GM19328 (cell line): ENCODE results near the gene FYB1.

Experiments used
- ATAC-seq: cut with Tn5 transposase; IDR thresholded peaks from one replicate; pipeline ENCODE4 v1.9.1; 2021; ENCODE audit warnings: mild to moderate bottlenecking, moderate library complexity; ENCODE audit not compliant: unreplicated experiment

FYB1 gene

DNA sequence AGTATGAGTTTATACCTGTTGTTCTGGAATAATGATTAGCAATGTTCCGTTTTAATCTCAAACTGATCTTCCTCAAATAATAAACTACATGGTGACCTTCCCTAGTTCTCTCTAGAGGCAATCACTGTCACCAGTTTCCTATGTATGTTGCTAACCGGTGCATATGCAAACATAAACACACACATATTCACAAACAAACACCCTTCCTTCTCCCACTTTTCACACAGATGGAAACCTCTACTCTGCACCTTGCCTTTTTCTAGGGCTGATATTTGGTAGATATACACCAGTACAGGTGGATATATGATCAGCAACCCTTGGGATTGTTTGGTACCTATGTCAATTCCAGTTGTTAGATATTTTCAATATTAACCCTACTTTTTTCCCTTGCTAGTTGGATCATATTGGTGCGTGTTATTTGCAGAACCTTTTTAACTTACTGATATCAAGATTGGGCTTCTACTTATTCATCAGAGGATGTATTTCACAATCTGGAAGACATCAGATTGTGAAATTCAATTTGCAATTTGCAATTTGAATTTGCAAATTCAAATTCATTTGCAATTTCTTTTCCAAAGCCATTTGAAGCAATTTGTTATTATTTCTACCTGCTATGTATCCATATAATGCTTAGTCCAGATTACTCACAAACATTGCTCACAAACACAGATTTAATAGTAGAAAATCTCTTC, 12.6 kb downstream of the FYB1 start:
- no peak for ATAC-seq

DNA sequence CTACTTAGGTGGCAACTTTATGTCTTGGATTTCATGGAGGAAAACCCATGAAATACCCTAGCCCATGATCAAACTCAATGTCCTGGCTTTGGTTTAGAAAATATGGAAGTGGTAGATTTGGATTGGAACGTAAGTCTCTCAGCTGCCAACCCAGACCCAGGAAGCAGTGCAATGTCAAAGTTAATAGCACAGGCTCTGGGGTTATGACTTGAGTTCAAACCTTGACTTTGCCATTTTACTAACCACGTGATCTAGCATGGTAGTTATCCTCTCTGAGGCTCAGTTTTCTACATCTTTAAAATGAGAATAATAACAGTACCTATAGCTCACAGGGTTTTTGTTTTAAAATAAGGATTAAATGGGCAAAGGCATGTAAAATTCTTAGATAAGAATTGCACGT, 13.8 kb downstream of the FYB1 start:
- ATAC-seq = no peak

DNA sequence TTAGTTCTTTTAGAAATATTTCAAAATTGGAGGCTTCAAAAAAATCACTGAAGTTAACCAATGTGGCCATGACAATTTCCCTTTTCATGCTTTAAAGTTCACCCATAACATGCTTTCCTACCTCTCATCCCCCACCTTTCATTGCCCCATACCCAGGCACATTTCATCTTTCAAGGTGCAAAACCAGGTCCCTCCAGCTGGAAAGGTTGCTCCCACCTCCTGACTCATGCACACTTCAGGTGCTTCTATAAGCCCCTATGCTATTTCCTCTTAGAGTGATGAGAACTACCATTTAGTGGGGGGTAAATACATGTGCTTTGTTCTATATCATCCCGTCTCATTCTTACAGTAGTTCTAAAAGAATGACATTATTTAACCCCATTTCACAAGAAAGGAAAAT, 15.4 kb downstream of the FYB1 start:
- no peak for ATAC-seq

DNA sequence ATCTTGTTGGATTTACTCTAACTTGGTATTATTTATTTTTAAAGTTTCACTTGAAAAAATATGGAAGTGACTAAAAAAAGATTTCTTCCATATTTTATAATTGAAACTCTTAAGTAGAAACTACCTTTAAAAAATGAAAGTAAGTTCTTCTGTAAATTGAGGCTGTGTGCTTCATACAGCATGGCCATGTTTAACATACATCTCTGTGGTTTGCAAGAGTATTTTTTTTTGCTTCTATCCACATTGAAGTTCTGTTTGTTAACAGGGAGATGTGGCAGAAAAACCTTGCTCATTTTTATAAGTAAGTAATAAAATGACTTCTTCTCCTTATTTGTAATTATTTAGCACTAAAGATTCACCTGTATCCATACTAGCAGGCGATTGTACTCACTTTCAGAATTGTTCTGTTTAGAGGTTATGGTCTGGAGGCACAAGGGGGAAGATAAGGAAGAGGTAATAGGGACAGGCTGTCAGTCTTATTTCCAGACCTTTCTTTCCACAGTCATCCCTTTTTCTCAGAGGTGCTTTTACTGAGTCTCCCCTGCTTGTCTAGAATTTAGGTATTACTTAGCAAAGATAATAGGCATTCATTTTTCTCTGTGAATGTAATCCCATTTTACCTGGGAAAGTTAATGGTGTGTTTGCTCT, 16.0 kb downstream of the FYB1 start:
- no peak for ATAC-seq

DNA sequence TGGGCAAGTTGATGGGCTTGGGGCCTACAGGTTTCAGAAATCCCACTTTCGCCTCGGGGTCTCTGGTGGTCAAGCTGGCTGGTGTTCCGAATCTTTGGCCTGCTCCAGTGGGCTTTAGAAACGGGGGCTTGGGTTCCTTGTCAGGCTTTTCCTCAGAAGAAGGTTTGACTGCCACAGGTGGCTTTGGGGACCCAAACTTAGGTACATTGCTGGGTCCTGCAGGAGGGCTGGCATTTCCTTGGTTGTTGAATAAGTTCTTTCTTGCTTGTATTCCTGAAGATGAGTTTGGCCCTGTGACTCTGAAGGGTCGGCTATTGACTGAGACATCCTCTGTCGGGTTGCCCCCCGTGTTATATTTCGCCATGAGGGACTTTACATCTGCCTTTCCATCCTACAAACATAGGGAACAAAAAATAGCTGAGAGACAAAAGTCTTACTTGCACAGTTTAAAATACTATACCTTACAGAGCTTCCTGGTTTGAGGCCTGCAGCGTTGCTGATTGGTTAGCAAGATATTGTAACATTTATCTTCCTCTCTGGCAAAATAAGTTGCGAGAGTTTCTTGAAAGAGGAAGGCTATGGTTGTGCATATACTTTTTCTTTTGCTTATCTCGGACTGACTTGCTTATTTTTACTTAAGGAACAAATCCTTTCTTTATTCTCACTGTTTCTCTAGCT, 16.6 kb downstream of the FYB1 start:
- no peak for ATAC-seq

DNA sequence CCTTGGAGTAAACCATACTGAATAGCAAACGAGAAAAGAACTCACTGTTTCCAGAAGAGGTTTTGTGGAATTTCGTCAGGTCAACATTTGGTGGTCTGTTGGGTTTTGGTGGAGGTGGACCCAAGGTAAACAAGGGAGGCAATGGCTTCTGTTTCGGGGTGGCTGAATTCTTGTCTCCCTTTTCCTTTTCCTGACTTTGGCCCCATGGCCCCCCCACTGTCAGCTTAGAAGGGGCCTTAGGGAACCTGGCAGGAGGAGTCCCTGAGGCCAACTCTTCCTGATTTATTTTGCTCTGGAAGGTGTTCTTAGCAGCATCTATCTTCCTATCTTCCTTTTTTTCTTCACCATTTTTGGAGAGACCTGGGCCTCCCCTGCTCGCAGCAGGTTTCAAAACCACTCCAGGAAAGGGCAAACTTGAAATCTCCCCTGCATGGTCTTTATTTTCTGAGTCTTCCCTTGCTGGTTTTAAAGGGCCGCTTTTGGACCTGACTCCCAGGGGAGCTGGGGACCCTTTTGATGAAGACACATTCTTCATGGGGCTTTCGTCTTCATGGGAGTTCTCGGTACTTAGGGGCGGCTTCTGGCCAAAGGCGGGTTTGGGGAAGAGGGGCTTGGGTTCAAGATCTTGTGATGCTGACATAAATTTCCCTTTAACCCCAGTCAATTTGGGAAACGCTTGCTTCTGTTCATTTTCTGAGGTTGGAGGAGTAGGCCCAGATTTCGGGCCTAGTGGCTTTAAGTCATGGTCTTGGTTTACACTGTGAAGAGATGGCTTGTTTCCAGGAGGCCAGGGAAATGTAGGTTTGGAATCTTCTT, 17.4 kb downstream of the FYB1 start:
- ATAC-seq = no peak

DNA sequence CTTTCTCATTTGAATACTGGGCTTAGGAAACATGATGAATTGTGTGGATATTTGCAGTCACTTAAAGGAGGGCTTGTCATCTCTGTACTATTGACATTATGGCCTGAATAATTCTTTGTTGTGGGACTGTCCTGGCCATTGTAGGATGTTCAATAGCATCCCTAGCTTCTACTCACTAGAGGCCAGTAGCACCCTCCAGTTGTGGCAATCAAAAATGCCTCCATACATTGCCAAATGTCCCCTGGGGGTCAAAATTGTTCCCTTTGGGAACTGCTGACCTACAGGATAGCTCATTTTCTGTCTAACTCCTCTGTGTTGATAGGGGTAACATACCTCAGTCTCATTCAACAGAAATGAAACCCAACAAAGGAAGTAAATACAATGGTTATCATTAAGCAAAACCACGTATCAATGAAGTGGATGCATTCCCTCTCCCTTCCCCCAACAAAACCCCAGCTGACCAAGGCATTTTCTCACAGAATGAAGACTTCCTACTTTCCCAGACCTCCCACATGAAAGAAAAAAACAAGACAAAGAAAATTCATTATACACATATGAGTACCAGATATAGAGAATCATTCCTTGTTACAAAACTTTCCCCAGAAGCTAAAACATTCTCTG, 18.1 kb downstream of the FYB1 start:
- ATAC-seq = no peak

DNA sequence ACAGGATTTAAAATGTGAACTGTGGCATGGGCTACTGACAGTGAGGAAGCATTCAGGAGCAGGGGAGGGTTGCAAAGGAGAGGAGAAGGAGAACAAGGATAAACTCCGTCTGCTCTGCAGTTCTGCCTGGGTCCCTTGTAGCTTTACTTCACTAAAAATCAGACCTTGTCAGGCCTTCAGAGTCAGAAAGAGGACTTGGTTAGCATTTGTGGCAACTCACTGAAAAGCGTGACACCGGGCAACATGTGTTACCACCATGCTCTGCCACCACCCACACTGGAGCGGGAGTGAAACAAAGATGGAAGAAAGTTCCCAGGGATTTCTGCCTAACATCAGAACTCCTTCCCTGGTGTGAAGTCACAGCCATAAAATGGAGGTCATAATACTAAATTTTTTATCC, 19.3 kb downstream of the FYB1 start:
- ATAC-seq = no peak

DNA sequence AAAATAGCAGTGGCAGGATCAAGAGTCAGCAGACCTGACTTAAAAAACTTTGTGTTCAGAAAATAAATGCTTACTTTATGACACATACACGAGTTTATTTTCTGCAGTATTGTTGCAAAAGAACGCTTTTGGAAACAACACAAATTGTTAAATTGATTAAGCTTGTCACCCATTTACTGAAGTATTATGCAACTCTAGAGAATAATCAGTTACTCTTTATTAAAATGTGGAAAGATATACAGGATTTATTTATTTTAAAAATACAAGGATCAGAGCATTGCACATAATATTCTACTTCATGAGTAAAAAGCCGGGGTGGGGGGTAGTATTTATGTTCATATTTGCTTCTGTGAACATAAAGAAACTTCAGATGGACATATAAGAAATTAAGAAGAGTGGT, 20.0 kb downstream of the FYB1 start:
- no peak for ATAC-seq

DNA sequence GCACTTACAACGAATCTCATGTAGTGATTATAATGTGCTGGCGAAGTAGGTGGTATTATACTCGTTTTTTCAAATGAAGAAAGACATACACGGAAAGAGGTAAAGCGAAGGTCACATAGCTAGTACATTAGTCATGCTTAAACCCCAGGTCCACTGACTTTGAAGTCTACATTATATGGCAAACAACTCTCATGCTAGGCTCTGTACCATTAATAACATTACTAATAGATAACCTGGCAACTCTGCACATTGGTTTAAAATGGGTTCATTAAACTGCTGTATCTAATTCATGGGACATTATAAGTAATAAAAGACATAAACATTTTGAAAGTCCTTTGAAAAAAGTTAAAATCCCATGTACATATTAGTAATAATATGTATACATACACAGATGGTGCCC, 21.2 kb downstream of the FYB1 start:
- no peak for ATAC-seq

DNA sequence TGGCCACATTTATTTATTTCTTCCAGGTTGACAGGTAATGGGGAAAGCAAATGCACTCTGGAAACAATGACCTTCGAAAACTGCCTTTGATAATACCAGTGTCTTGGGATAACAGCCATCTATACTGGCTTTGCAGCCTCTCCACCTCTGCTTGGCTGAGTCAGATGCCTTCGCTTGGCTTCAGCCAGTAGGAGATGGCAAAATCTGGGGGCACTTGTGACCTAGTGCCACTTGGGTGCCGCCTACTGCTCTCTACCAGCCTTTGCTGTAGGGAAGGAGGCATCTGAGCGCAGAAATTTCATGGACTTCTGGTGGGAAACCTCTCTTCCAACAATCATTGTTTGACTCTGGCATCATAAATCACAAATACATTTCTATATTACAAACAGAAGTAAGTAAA, 21.8 kb downstream of the FYB1 start:
- ATAC-seq = no peak

DNA sequence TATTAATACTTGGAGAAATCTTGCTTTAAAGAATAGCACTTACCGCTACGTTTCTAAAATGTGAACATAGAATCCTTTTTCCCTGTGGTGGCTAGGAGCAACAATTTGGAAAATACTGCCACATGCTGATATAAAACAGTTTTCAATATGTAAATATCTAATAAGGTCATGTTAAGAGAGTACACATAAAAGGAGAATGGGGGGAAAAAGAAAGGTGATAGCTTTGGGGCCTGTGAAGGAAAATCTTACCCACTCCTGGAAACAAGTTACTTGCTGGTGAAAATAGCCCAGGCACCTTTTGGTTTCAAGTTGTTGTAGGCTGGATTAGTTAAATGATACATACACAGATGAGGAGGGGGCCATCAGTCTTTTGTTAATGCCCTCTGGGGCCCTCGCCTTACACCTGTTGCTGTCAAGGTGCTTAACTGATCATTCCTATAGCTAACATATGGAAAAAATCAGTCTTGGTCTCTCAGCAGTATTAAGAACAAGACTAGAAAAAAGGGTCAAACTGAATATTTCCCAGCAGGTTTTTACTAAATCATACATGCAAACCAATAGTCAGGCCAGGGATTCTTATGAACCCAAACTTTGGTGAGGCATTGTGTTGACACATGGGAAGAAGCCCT, 24.1 kb downstream of the FYB1 start:
- no peak for ATAC-seq

DNA sequence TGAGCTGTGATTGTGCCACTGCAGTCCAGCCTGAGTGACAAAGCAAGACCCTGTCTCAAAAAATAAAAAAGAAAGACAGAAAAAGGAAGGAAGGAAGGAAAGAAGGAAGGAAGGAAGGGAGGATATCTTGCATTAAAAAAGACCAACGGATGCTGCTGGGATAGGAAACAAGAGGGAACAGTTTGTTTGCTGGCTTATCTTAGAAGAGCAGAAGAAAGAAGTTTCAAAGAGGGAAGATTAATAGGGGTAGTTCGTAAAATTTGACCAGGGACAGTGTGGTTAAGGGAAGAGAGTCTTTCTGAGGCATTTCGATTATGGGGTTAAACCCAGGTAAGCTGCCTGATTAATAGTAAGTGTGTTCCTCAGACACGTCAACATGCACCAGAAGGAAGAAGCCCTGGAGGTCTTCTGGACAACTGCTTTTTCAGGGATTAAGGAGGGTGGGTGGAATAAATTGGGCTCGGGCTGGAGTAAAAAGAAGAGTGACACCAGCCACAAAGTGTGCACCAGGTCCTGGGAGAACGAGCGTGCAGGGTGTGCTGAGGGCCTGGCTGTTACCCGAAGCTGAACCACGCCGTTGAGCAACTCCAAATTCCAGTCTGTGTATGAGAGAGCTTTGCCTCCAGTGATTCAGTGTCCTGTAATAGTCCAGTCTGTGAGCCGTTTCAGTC, 24.8 kb downstream of the FYB1 start:
- ATAC-seq = no peak

DNA sequence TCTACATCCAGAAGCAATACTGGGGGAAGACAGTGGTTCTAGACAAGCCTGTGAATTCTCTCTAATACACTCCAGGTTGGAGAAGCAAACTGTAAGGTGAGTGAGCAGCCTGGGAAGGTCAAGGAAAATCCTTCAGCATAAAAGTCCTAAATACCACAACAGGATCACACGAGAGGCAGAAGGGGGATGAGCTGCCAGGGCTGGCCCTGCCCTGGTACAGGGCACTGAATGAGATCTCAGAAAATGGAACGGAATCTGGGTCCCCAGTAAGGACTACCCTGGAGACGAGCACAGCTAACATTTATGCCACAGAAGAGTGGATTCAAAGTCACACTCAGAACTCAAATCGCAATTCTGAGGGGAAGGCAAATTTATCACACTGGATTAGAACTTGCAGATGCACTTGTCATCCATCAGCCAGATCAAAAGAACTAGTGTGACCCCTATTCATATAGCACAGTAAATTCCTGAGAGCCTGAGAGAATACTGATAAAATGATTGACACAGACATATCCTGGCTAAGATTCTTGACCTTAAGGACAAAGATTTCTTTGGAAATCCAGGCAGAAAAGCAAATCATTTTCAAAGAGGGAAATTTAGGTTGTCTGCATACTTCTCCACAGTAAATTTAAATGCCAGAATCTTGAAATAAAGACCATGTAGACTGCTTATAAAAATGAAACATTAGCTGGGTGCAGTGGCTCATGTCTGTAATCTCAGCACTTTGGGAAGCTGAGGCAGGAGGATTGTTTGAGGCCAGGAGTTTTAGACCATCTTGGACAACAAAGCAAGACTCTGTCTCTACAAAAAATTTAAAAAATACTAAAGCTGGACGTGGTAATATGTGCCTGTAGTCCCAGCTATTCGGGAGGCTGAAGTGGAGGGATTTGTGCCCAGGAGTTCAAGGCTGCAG, 25.6 kb downstream of the FYB1 start:
- ATAC-seq = no peak

DNA sequence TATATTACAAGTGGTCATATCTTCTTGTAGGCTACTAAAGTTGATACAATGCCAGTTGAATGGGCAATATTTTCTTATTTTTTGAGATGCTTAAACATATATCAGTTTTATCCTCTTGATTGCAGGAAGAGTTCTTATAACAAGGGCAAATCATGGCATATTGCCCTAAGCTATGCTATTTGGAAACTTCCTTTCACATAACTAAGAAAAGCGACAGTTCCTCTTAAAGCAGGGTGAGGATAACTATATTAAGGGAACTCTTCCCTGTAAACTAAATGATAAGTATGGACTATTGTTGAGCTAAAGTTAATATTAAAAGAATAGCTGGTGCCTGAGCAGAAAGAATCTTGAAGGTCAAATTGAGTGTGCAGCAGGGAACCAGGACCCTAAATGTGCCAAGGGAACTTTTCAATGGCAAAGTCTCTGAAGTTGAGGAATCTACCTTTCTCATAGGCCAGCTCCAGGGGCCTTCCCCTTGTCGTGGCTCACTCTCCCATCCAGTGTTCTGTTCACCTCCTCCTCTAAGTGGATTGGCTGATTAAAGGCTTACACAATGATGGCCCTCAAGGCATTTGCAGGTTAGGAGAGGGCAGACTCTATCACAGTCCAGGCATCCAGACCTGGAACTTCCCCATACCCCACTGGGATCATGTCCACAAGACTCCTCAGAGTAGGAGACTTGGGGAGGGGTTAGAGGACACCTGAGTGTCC, 26.8 kb downstream of the FYB1 start:
- no peak for ATAC-seq

DNA sequence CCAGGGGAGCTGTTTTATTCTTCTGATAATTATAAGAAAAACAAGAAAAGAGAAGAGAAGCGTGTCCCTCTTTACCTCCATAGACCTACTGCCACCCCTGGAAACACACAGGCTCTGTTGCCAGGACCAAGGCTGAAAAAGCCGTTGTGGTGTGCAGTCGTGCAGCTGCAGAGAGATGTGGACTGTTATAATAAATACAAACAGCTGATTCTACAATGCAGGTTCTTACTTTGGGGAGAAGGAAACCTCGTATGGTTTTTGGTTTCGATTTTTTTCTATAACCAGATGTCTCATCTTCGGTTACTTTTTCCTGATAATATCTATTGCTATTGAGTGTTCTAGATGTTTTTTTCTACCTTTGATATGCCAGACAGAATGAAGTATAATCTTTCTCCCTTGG, 28.1 kb downstream of the FYB1 start:
- peak; percentile 52 for ATAC-seq

DNA sequence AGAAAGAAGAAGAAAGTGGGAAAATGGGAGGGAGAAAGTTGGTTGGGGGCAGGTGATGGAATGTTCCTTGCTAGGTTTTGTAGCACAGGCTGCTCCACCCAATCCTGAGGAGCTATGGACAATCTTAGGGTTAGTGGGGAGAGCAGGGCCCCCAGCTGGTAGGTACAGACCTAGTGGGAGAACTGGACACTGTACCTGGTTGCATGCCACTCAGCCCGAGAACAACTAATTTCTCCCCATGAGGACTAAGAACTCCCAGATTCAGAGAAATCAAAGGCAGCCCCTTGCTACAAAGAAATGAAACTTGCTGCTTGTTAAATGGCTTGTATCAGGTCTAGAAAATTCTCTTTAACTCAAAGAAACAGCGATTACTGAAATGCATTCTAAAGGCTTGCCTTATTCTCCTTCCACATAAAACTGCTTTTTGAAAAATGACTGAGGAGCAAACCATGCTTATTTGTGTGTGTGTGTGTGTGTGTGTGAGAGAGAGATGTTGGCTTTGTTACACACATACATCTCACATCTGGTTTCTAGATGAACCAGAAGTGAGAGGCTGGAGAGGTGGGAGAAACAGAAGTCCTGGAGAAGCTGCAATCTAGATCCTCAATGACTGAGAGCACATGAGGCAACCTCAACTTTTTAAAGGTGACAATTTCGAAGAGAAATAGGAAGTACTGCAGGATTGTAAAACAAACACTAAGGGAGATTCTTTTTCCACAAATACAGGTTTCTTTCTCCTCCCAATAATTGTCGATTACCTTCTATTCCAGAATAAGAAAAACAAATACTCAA, 28.9 kb downstream of the FYB1 start:
- ATAC-seq = peak; percentile 28
